NCI-H2196 treated with DMSO at 0.1 percent for 48 hours (cell line): ENCODE data around the gene APOBEC3A.
"Not testable (repeated sequence)": the region's sequence is repeated elsewhere in the genome, so short reads cannot be mapped to it uniquely, and the experiment has no call there.

Source experiments
- DNase-seq: peaks from one replicate; lab custom pipeline; 2025; ENCODE audit not compliant: unreplicated experiment; lab: John Stamatoyannopoulos, UW

Gene APOBEC3A

DNA sequence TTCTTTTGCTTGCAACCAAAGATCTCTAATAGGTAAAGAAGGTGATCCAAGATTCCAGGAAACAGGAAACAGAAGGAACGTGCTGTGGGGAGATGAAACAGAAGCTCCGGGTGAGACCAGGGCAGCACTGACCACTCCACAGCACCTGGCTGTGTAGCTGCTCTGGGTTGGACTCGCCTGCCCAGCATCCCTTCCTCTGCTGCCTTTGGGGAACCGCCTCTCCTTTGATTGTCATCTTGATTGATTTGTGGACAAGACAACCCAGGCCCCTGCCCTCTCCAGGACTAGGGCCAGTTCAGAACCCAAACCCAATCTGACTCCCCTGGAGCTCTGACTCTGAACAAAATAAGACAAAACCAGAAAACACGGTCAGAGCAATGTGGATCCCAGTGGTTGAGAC, 14.7 kb upstream of the APOBEC3A start:
- no peak for DNase-seq

DNA sequence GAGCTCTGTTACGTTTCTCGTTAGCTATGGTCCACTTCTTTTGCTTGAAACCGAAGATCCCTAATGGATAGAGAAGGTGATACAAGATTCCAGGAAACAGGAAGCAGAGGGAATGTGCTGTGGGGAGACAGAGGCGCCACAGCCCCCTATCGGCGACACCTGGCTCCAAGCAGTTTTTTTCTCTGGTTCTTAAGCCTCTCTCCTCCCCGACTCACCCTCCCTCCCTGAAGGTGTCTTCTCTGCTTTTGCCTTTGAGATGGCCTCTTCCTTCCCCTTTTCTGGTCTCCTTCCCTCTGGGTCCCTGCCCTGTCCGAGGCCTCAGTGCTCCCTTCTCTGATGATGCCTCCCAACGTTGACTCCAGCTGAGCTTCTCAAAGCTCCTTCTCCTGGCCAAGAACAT, 14.2 kb upstream of the APOBEC3A start:
- no peak for DNase-seq

DNA sequence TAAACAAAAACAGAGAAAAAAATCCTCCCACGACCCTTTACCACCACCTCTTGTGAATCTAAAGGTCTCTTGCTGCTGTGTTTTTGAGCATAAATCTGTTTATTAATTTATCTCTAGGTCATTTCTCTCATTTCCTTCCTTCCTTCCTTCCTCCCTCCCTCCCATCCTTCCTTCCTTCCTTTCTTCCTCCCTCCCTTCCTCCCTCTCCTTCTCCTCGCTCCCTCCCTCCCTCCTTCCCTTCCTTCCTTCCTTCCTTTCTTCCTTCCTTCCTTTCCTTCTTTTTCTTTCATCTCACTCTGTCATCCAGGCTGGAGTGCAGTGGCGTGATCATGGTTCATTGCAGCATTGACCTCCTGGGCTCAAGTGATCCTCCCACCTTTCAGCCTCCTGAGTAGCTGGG, 13.5 kb upstream of the APOBEC3A start:
- DNase-seq, result no peak

DNA sequence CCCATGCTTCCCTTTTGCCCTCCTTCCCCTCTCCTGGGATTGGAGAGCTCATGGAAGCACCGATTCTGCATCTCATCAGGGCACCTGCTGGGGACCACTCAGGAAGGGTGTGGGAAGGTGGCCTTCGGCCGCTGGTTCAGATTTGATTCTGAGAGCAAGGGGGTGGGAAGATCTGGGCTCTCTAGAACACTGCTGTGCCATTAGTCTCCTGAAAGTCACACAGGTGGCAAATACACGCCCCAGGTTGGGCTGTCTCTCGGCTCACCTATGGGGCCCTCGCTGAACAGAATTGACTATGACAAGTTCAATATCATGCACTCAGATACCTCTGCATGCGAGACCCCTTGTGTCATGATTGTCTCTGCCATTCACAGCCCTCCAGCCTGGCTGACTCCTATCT, 12.8 kb upstream of the APOBEC3A start:
- DNase-seq, result no peak

DNA sequence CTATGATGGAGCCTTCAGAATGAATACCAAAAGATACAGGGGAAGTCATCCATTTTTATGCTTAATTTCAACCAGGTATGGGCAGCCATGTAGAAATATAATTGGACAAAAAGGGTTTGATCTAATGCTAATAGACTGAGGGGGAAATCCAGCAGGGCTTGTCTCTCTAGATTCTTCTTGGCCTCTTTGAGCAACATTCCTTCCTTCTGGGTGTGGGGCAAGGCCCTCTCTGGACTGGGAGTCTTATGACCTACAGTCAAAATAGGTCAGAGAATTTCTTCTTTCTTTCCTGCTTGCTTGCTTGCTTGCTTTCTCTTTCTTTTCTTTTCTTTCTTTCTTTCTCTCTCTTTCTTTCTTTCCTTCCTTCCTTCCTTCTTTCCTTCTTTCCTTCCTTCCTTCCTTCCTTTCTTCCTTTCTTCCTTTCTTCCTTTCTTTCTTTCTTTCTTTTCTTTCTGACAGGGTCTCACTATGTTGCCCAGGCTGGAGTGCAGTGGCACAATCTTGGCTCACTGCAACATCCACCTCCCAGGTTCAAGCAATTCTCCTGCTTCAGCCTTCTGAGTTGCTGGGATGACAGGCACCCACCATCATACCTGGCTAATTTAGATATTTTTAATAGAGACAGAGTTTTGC, 11.6 kb upstream of the APOBEC3A start:
- DNase-seq, result not testable (repeated sequence)

DNA sequence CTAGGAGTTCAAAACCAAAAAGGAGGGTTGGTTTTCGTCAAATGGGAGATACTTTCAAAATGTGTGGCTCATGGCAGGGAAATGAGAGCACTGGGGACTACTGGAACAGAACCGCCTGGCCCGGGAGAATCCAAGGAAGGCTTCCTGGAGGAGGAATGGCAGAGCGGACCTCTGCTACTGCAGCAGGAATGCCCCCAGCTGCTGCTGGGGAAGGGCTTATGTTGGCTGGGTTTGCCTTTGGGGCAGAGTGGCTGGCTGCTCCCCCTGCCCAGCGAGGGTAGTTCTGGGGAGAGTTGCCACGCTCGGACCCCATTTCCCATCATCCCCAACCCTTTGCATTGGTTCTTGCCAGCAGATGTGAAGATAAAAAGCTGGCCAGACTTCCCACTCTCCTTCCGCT, 10.6 kb upstream of the APOBEC3A start:
- DNase-seq, result no peak

DNA sequence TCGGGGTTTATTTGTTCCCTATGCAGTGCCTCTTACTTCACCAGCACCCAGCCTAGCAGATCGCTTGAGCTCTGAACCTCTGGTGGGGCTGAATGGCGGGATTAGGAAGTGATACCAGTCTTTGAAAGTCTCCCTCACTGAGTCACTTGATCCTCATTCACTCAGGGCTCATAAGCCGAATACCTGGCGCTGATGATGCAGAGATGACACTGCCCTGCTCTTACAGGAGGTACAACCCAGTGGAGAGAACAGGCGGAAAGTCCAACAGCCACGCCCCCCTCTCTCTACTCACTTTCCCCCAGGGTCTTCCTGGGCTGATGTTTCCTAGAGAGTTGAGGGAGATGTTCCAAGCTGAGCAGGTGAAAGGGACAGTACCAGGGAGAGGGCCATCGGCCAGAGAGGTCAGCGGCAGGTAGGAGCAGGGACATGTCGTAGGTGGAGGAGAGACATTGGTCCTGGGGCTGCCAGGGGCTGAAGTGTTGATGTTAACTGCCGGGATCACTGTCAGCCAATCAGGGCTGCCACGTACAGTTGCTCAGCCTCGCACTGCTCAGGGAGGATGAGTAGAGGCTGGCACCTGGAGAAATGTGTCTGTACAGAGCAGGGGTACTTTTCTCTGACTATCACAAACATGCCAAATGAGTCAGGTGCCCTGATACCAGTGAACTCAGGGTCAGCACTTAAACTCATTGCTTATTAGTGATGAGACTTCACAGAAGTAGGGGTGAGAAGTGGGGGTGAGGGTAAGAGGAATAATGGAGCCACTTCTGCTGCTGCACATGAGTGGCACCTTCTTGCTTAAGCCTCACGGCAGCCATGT, 9.9 kb upstream of the APOBEC3A start:
- no peak for DNase-seq

DNA sequence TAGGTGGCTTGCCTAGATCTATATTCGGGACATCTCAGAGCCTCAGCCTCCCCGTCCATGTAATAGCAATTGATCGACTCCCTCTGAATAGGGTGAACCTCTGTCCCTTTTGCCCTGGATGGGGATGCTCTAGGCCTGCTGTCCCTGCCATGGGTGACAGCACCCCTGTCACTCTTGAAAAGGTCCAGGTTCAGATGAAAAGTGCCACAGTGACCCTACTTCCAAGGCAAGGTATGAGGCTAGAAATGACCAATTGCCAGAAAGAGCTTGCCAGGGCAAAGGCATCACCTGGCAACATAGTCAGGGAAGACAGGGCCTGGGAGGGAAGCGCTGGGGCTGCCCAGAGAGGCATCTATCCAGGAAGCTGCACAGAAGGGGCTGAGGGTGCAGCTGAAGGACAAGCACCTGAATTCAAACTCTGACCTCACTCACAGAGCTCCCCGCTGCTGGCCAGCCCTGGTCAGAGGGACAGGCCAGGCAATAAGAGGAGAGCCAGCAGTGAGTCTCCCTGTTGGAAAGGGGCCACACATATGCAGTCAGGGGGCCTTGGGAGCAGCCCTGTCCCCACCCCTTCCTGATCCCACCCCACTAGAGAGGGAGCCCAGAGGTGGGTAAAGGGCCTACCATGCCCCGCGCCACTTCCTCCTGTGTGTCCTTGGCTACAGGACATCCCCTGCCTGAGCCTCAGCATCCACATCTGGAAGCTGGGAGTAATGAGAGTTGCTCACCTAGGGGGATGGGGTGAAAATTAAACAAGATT, 9.0 kb upstream of the APOBEC3A start:
- DNase-seq, result no peak

DNA sequence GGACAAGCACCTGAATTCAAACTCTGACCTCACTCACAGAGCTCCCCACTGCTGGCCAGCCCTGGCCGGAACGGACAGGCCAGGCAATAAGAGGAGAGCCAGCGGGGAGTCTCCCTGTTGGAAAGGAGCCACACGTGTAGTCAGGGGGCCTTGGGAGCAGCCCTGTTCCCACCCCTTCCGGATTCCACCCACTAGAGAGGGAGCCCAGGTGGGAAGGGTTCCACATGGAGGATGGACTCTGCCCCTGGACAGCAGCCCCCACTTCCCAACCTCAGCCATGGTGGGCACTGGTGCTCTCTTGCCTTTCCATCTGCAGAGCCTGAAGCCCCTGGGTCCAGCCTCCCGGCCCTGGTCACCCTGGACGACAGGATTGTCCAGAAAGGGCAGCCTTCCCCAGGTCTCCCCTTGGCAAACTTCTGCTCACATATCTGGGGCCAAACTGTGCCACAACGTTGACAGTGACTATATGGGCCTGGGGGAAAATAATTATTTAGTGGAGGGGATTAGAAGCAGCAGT, 7.5 kb upstream of the APOBEC3A start:
- no peak for DNase-seq

DNA sequence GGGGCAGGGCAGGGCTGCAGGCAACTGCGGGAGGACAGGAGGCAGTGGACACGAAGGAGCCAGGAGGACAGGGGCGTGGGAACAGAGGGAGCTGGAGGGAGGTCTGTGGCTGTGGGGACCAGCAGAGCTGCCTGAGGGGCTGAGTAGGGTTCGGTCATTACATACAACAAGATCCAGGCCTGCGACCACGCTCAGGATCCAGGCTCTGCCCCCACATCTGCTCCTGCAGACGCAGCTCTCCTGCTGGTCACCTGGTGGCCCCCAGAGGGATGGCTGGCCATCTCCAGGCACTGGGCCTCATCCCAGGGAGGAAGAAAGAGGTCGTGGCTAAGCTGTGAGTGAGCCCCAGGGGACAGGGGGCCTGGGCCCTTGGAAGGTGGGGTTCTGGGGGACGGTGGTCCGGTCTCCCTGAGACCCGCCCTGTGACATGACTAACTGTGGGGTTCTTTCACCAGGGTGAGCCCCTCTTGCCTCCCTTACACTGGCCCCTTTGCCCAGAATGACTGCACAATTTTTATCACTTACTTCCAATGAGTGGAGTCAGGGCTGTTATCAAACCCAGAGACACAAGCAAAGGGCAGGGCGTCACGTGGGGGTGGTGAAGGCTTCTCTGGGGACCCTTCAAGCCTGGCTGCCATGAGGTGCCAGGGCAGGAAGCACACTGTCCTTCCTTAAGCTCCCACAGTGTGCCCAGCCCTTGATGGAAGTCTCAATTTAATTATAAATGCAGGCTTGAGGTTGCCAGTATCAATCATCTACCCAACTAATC, 6.7 kb upstream of the APOBEC3A start:
- no peak for DNase-seq

DNA sequence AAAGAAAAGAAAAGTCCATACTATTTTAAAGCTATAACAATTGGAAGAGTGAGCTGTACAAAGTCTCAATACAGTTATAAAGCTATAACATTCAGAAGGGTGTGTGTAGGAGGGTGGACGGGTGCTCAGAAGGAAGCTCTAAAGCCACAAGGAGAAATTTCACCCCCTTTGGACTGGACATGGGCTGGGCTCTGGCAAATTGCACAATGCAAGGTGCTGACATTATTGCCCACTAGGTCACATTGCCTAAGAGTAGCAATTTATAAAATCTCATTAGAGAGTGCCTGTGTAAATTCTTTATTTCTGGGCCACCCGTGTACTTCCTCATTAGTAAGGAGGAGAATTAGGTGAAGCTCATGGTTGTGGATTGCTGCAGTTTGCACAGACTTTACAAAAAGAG, 5.7 kb upstream of the APOBEC3A start:
- no peak for DNase-seq

DNA sequence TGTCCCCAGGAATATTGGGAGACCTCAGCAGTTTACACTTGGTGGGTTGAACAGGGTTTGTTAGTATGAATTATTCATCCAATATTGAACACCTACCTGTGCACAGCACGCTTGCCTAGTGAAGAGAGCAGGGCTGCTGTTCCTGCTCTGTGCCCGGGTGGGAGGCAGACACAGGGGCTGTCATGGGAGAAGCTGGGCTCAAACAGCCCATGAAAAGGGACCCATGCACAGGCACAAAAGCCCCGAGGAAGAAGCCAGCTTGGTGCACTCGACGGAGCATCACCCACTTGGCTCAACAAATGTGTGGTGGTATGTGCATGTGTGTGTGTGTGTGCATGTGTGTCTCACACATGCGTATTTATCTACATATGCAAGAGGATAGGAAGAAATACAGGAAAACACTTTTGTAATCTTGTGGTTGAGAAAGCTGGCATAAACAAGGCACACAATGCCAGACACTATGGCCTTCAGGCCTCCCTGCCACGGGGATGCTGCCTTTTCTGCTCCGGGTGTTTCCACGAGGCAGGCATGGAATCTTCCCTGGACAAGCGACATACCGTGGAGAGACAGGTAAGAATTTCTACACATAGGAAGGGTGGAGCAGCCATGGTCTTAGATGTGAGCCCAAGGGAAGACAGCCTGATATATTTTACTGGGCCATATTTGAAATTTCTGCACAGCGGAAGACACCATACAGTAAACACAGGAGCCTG, 5.0 kb upstream of the APOBEC3A start:
- DNase-seq, result no peak

DNA sequence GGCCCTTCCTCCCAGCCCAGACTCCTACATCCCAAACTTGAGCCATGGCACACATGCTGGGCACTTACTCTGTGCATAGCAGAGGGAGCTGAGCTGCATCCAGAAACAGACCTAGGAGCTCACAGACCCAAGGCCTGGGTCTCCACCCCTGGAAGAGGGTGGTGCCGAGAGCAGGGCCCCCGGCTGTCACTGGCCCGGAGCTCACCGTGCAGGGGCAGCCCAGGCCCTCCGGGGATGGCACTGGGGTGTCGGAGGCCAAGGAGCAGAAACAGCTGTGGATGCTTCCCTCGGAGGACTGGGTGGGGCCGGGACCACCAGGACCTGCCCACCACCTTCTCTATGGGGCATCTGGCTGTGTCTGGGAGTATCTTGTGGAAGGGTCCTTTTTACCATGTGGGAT, 4.3 kb upstream of the APOBEC3A start:
- DNase-seq, result no peak

DNA sequence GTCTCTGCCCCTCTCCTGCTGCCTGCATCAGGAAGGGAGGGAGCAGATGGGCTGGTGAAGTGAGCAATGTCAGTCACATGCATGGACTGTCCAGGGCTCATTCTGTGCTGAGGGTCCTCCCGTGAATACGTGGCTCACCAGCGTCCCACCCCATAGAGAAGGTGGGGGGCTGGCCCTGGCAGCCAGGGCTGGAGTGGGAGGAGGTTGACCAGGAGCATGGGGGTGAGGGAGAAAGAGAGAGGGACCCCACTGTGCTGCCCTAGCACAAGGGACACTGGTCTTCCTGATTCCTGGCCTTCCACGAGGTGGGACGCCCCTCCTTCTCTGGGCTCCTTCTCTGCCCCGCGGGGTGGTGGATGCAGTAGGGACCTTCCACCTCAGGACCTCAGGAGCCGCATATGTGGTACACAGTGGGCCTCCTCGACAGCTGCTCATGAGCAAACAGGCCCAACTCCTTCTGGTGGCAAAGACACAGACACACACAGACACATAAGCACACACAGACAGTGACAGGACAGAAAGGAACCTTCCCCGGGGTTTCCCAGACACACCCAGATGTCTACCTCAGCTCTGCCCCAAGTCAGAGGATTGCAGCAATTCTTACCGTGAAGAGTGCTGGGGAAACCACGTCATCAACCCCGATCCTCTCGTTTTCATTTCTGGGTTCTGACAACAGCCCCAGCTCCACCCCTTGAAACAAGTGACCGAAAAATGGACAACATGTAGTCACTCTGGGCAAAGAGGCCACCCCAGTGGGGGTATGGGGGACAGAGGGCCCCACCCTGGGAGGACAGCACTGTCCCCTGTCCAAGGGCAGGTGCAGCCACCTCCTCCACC, 3.6 kb upstream of the APOBEC3A start:
- no peak for DNase-seq

DNA sequence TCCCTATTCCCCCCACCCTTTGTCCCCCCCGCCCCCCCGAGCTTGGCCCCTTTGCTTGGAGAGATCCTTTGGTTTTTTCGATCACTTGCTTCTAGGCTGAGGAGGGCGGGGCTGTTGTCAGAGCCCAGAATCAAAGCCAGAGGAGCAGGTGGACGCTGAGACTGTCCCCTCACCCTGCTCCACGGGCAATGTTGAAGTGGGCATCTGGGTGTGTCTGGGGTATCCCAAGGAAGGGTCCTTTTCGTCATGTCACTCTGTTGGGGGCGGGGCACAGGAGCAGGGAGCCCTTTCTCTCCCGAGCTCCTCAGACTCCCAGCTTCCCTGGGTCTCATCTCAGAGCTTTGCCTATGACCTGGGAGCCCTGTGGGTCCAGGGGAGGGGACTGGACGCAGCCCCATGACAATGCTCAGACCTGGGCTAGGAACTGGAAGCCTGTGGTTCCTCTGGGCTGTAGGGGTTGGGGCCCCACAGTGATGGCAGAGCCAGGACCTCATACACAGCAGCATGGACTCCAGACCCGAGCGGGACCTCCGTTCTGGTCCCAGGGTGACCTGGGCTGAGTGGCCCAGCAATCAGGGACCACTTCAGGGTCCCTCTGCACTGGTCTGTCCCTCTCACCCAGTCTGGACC, 2.9 kb upstream of the APOBEC3A start:
- no peak for DNase-seq

DNA sequence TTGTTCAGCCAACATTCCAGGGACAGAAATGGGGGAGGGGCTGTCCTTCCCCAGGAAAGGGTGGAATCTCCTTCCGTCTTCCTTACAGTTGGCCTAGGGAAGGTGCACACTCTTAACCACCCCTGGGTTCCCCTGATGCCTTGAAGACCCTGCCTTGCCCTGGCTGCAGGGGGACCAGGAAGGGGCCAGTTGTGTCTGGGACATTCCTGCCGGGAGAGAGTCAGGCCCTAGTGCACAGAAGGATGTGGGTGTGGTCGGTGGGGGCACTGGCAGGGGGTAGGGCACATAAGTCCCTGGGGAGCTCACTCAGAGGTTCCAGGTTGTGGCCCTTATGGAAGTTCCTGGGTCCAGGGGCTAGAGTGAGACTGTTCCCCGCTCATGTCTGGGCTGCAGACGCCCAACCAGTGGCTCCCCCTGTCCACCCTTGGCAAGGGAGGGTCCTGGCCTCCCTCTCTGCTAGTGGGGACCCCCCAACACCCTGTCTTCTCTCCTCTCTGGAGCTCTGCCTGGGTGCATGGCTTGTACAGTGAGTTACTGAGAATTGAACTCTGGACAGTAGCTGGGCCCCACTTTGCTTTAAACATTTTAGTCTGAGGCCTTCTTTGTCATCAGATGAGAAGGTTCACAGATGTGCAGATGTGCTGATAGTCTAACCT, 2.0 kb upstream of the APOBEC3A start:
- DNase-seq, result no peak

DNA sequence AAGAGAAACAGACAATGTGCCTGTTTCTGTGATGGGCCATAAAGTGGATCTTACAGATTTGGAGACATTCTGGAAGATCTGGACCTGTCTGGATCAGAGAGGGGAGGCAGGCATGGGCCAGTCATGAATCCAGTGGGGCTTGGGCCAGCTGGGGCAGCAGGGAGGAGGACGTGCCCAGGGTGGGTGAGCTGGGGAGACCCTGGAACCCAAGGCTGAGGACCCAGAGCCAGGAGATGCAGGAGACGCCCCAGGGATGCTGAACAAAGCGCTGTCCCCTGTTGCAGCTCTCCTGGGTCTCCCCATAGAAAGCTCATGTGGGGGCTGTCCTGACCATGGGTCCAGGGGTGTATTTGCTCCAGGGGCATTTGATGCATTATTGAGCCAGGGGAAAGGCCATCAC, 1.5 kb upstream of the APOBEC3A start:
- no peak for DNase-seq

DNA sequence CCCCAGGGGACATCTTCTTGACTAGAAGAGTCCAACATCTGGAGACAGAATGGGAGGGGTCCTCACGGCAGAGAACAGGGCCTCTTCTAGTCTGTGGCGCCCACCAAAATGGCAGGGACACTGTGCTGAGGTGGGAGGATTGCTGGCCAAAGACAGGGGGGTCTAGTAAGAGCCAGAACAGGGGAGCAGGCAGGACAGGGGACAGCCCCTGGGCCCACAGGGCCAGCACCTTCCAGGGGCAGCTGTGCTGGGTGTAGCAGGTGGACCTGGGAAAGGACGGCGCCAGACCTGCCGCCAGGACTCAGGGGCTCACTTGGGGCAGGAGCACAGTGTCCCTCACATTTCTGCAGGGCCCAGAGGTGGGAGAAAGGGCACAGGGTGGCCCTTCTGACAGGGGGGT, 858 bp upstream of the APOBEC3A start:
- DNase-seq, result no peak
